Left kidney (tissue), 2 donors: ENCODE results near the gene RNU1-1. TPM values are rescaled to one million over a fixed set of nuclear protein-coding genes. Genes with fewer than 3 reads are reported as not detected.
A peak's percentile ranks its signal among the peaks of the same experiment; 100 is the strongest.
"Not testable (repeated sequence)": the region's sequence is repeated elsewhere in the genome, so short reads cannot be mapped to it uniquely, and the experiment has no call there.

Experiments
- DNase-seq: peaks from one replicate; pipeline ENCODE4 v3.0.0-alpha.2; 2013
- polyA plus RNA-seq: library from polyadenylated mRNA; unstranded; fragments of 120-200 nt; gene quantifications from one replicate; pipeline ENCODE4 v1.2.1, GENCODE V29; 2013; ENCODE audit not compliant: insufficient read length

The RNU1-1 gene
- polyA plus RNA-seq, 1 donor = 1.9 TPM

DNA sequence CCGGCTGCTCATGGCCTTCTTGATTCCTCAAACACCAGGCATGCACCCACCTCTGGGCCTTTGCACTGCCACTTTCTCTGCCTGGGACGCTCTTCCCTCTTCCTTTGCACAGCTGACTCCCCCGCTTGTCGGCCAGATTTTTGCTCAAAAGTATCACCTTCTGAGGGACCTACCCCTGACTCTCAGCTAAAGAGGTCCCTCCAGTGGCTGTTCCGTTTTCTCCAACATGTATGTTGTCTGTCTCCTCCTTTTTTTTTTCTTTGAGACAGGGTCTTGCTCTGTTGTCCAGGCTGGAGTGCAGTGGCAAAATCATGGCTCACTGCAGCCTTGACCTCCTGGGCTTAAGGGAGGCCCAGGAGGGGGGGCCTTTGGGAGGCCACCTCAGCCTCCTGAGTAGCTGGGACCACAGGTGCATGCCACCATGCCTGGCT is 16.6 kb downstream of the RNU1-1 start:
- not testable (repeated sequence) for DNase-seq

DNA sequence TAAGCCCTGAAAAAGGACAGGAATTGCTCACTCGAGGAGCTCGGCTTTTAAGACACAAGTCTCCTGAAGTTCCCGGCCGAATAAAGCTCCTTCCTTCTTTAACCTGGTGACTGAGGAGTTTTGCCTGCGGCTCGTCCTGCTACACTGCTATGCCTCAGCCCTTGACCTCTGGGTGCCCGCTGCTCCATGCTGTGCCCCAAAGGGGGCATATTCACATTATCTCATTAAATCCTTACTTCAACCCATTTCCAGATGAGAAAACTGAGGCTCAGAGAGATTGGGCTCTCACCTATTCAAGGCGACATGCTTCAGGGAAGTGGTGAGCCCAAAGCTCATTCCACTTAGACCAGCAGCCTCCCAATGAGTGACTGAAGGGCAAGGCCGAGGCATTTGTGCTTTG is 20.4 kb downstream of the RNU1-1 start:
- DNase-seq = not testable (repeated sequence)

DNA sequence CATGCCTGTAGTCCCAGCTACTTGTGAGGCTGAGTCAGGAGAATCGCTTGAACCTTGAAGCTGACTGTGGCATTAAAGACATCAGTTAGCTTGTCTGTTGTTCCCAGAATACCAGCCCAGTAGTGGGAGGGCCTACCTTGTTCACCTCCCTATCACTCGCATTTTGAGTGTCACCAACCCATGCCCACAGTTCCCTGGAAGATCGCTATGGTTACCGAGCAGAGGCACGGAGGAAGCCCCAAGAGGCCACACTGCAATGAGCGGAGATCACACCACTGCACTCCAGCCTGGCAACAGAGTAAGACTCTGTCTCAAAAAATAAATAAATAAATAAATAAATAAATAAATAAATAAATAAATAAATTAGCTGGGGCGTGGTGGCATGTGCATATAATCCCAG is 21.1 kb downstream of the RNU1-1 start:
- not testable (repeated sequence) for DNase-seq

- no peak for DNase-seq
Measured at GRCh38 chr1:16491056-16491675, 22.9 kb downstream of the RNU1-1 start.

GRCh38 chr1:16489195-16489880 is 24.7 kb downstream of the RNU1-1 start:
- DNase-seq = not testable (repeated sequence)

DNA sequence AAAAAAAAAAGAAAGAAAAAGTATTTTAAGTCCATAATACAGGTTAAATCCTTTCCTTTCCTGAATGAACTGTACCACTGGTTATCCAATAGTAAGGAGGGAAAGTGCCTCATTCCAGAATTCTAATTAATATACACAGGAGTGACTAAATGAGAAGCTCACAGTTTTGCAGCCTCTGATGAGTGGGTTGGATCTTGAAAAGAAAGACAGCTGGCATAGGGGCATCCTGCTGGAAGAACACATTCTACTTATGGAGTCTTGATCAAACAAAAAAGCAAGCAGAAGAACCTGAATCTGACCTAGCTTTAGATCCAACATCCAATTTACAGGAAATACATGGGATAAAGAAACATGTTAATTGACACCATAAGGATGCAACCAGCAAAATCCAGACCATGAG is 27.1 kb downstream of the RNU1-1 start:
- not testable (repeated sequence) for DNase-seq

DNA sequence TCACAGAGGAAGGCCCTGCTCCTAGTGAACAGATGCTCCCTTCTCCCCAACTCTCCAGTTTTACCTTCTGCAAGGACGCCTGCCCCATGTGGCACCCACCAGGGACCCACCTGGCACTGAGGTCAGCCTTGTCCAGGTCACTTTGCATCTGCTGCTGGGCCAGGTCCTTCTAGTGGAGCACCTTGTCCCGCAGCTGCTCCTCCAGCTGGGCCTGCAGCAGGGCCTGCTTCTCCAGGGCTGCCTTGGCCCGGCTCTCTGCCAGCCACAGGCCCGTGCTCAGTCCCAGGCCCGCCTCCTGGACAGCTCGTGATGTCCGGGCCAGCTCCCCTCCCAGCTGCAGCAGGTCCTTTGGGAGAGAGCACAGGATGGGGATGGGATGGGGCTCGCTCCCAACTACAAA is 27.8 kb downstream of the RNU1-1 start:
- DNase-seq = not testable (repeated sequence)

DNA sequence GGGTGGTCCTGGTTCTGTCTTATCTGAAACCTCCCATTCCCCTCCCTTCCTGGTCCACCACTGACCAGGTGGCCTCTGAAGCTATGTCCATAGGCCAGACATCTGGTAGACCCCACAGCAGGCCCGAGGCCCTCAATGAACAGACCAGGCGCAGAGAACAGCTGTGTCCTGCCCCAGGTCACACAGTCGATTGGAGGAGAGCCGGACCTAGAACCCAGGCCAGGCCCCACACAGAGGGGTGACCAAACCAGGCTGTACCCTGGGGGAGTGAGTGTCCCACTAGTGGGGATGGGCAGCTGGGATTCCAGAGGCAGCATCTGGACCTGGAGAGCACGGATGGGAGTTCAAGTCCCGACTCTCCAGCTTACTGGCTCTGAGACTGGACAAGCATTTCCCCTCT is 29.2 kb downstream of the RNU1-1 start:
- no peak for DNase-seq

GRCh38 chr1:16484501-16484835 is 29.6 kb downstream of the RNU1-1 start:
- DNase-seq = no peak

GRCh38 chr1:16483639-16484500 is 30.2 kb downstream of the RNU1-1 start:
- not testable (repeated sequence) for DNase-seq

DNA sequence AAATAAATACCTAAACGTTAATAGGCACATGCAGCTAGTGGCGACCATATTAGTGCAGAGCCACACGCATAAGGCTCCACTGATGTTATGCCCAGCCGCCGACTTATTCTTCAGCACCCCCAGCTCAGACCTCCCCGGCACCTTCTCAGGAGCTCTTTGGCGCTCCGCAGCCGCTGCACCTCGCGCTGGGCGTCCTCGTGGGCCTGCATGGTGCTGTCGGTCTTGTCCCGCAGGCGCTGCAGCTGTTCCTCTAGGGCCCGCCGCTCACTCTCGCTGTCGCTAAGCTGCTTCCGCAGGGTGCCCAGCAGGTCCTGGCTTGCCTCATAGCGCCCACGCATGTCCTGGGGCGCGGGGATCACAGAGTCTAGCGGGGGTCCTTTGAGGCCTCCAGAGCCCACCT is 30.9 kb downstream of the RNU1-1 start:
- not testable (repeated sequence) for DNase-seq

- DNase-seq = no peak
Measured at GRCh38 chr1:16478091-16478490, 36.0 kb downstream of the RNU1-1 start.

GRCh38 chr1:16475771-16476770 is 38.0 kb downstream of the RNU1-1 start:
- not testable (repeated sequence) for DNase-seq

DNA sequence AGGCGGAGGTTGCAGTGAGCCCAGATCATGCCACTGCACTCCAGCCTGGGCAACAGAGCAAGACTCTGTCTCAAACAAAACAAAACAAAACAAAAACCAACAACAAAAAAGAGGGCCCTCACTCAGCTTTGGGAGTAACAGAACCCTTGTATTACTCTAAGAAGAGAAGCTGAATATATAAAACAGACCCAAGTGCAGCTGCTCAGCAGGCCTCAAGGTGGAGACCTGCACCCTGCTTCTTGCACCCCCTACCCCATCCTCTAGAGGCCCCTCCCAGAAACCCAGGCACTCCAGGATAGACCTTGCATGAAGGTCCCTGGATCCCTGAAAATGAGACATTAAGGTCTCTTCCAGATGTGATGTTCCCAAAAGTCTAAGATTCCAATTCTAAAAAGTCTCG is 39.2 kb downstream of the RNU1-1 start:
- not testable (repeated sequence) for DNase-seq

DNA sequence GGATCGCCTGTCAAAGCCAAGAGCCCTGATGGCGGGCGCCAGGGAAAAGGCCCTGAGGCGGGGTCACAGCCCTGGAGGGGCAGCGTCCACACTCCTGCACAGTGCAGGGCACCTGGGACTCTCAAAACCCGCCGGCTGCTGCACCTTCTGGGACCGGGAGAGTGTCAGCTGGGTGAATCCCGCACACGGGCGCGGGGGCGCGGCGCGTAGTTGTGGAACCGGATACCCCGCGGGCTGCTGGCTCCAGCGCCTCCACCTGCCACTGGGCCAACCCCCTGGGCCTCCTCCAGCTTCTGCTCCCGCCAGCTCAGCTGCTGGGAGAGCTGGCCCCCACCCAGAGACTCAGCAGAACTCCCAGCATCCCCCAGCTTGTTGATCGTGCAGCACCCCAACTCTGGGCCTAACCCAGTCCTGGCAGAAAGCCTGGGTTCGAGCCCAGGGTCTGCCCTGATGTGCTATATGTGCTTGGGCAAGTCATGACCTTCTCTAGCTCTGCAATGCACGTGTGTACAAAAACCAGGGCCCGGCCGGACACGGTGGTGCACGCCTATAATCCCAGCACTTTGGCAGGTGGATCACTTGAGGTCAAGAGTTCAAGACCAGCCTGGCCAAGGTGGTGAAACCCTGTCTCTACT is 39.8 kb downstream of the RNU1-1 start:
- DNase-seq = peak; percentile 13

DNA sequence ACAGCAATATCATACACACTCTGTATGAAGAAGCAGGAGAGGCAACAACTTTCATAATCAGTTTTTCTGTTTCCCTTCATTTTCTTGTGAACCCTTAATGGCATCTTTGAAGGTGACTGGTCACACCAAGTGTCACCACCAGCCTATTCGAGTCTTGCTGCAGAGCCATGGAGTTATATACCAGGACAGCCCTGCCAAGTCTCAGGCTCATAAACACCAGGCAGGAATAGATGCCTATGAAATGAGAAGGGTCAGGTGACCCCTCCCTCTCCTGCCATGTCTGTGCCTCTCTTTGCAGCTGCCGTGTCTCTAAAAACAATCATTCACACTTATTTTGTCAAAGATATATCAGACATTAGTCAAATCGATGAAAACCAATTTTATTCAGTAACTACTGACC is 45.5 kb downstream of the RNU1-1 start:
- DNase-seq = no peak

GRCh38 chr1:16464917-16465625 is 49.0 kb downstream of the RNU1-1 start:
- no peak for DNase-seq
